PC-9 (cell line): Measurements from ENCODE around the gene TMEM108. TPM values are rescaled to one million over a fixed set of nuclear protein-coding genes. Genes with fewer than 3 reads are reported as not detected.
A peak's percentile ranks its signal among the peaks of the same experiment; 100 is the strongest.

Experiments used
- BruUV-seq: library from RNA; stranded (reverse); fragments of 400-500 nt; replicated peaks from 2 replicates; lab custom pipeline; 2021; lab: Mats Ljungman, UMichigan
- CTCF ChIA-PET: fragments of 300-600 bp; sonication (Branson Sonifier 250); formaldehyde crosslinking; loops from one replicate; lab custom pipeline; 2022; ENCODE audit warnings: antibody characterized with exemption; lab: Charles Lee
- POLR2A ChIA-PET: fragments of 300-600 bp; sonication (Branson Sonifier 250); formaldehyde crosslinking; loops from one replicate; lab custom pipeline; 2022; ENCODE audit warnings: antibody characterized with exemption; ENCODE audit not compliant: unreplicated experiment; lab: Charles Lee
- DNase-seq, 2 experiments: peaks; one replicate each; pipeline versions ENCODE4 v3.0.0 to v3.0.0-alpha.2; 2015 to 2022; ENCODE audit warnings: mixed read lengths in 1 of 2
- H2AFZ ChIP-seq: fragments of 200-600 bp; sonication (generic); 2 replicates; pipeline ENCODE4 v1.8.1; 2017; ENCODE audit warnings: antibody characterized with exemption
- H3F3A ChIP-seq: fragments of 200-600 bp; sonication (generic); 2 replicates; pipeline ENCODE4 v1.8.1; 2017; ENCODE audit warnings: antibody characterized with exemption, mild to moderate bottlenecking, low read depth; ENCODE audit not compliant: insufficient read depth
- H3K27ac ChIP-seq: fragments of 200-600 bp; sonication (generic); 2 replicates; pipeline ENCODE4 v1.6.1; 2016; ENCODE audit warnings: mixed run types
- H3K27me3 ChIP-seq: fragments of 200-600 bp; sonication (generic); 2 replicates; pipeline ENCODE4 v1.6.1; 2016; ENCODE audit warnings: low read depth, mixed run types; ENCODE audit not compliant: insufficient read depth
- H3K36me3 ChIP-seq: fragments of 200-600 bp; sonication (generic); 2 replicates; pipeline ENCODE4 v1.6.1; 2016; ENCODE audit warnings: low read depth, mixed run types
- H3K4me1 ChIP-seq: fragments of 200-600 bp; sonication (generic); replicated peaks from 2 replicates; pipeline ENCODE4 v1.6.1; 2016; ENCODE audit warnings: mixed run types; ENCODE audit not compliant: insufficient read depth
- H3K4me2 ChIP-seq: fragments of 200-600 bp; sonication (generic); 2 replicates; pipeline ENCODE4 v1.6.1; 2017; ENCODE audit warnings: mixed run types
- H3K4me3 ChIP-seq: fragments of 200-600 bp; sonication (generic); 2 replicates; pipeline ENCODE4 v1.6.1; 2016; ENCODE audit warnings: mixed run types
- H3K79me2 ChIP-seq: fragments of 200-600 bp; sonication (generic); 2 replicates; pipeline ENCODE4 v1.6.1; 2017; ENCODE audit warnings: low read depth, mixed run types
- H3K9me2 ChIP-seq: fragments of 200-600 bp; sonication (generic); 2 replicates; pipeline ENCODE4 v1.8.1; 2017; ENCODE audit warnings: mild to moderate bottlenecking; ENCODE audit not compliant: insufficient read depth
- H3K9me3 ChIP-seq: fragments of 200-600 bp; sonication (generic); 2 replicates; pipeline ENCODE4 v1.8.1; 2016; ENCODE audit warnings: low read depth; ENCODE audit not compliant: insufficient read depth
- H4K20me1 ChIP-seq: fragments of 200-600 bp; sonication (generic); 2 replicates; pipeline ENCODE4 v1.8.1; 2017; ENCODE audit not compliant: insufficient read depth
- EZH2 ChIP-seq: fragments of 200-600 bp; sonication (generic); IDR thresholded peaks from 2 replicates; pipeline ENCODE4 v1.8.0; 2017; ENCODE audit warnings: antibody characterized with exemption, low read depth
- intact Hi-C: fragments of 100-400 bp; cut with micrococcal nuclease; formaldehyde crosslinking; loops from one replicate; pipeline ENCODE4 v1.10.0; 2022; ENCODE audit not compliant: unreplicated experiment
- total RNA-seq: library from RNA; stranded (reverse); gene quantifications from 2 replicates; pipeline ENCODE4 v1.2.3, GENCODE V29; 2021
- TF ChIP-seq, protein P1 (sequence below): fragments of 200-600 bp; sonication (generic); conservative IDR thresholded peaks from 2 replicates; pipeline ENCODE4 v1.6.1; 2017; ENCODE audit warnings: mixed run types, antibody characterized with exemption, mild to moderate bottlenecking, moderate library complexity

The TMEM108 gene
- total RNA-seq, 1 experiment from 2014 or later = not detected

DNA sequence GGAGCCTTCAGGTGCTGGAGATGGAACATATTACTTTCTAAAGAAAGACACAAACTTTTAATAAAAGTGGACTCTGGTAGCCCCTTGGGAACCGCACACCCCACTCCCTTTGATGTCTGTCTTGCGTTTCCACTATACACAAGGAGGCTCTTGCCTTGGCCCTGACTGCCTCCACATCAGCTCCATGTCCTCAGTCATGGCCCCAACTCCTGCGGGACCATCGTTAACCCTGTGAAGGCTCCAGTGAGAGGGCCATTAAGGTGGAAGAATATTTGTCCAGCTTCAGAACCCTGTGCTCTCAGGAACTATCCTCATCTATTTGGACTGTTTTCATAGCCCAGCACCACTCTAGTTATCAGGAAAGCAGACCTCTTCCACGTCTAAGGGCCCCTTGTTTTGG lies 345.6 kb downstream of the TMEM108 start:
- Histone ChIP-seq H4K20me1 (no peaks in the 10 kb centered on the region), H3K4me1 (peaks cover 8% of the 10 kb centered on the region), H3K27ac (no peak overlapping the region), H3K9me3 (no peaks in the 10 kb centered on the region), H3K27me3 (peaks cover 65% of the 10 kb centered on the region), H3K4me3 (no peak overlapping the region), H3K9me2 (no peaks in the 10 kb centered on the region), H3F3A (peaks cover 11% of the 10 kb centered on the region; the same call in 1 of the 2 replicates), H3K36me3 (no peaks in the 10 kb centered on the region), H3K79me2 (no peaks in the 10 kb centered on the region), H2AFZ (no peak overlapping the region), H3K4me2 (no peak overlapping the region)
- no TSS peak for BruUV-seq
- ChIA-PET CTCF (interaction anchor here (0.9 kb wide), 1 partner anchor 341 kb away, joined by 3 read pairs; no protein-coding TSS in a partner anchor), POLR2A (interaction anchor here (0.5 to 0.6 kb wide), 2 partner anchors 393 to 667 kb away, joined by 3 to 27 read pairs; no protein-coding TSS in a partner anchor)
- intact Hi-C loops = loop anchor here (1.0 to 10.0 kb wide), 5 partner anchors 39 to 1129 kb away; no protein-coding TSS in a partner anchor
- no peak for DNase-seq
- TF ChIP-seq, protein P1, sequence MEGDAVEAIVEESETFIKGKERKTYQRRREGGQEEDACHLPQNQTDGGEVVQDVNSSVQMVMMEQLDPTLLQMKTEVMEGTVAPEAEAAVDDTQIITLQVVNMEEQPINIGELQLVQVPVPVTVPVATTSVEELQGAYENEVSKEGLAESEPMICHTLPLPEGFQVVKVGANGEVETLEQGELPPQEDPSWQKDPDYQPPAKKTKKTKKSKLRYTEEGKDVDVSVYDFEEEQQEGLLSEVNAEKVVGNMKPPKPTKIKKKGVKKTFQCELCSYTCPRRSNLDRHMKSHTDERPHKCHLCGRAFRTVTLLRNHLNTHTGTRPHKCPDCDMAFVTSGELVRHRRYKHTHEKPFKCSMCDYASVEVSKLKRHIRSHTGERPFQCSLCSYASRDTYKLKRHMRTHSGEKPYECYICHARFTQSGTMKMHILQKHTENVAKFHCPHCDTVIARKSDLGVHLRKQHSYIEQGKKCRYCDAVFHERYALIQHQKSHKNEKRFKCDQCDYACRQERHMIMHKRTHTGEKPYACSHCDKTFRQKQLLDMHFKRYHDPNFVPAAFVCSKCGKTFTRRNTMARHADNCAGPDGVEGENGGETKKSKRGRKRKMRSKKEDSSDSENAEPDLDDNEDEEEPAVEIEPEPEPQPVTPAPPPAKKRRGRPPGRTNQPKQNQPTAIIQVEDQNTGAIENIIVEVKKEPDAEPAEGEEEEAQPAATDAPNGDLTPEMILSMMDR = no peak
- no peak for TF ChIP-seq EZH2

DNA sequence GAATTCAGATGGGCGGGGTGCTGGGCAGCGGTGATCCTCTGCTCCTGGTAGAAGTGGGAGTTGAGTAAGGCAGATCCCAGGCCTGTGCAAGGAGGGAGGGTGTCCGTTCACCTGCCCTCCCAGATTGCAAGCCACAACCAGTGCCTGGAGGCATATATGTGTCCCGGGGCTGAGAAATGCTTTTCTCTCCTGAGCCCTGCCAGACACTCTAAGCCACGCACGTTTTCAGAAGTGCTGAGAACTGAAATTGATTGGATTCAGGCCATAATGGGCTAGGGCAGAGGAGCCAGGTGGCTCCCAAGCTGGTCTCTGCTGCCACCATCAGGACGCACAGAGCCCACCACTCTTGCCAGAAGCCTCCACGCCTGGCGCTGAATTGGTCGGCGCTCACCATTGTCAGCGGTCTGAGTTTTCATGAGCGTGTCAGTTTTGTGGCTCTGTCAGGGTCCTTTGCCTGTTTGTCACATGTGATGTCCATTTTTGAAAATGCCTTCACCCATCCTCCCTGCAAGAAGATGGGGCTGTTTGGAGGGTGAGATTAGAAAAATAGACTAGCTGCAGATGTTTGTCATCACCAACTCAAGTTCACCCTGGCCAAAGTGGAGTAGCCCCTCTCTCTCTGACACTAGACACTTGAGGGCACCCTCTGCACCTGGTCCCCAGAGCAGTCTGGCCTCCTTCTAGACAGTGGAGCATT lies 346.3 kb downstream of the TMEM108 start:
- no peak for TF ChIP-seq EZH2
- TF ChIP-seq, protein P1 = peak; percentile 60
- POLR2A ChIA-PET = interaction anchor here (0.6 kb wide), 1 partner anchor 667 kb away, joined by 27 read pairs; no protein-coding TSS in a partner anchor
- Histone ChIP-seq H3K4me2 (no peak overlapping the region), H3K4me3 (no peak overlapping the region), H3K27ac (no peak overlapping the region), H3K27me3 (peaks cover 62% of the 10 kb centered on the region), H3F3A (peaks cover 11% of the 10 kb centered on the region; the same call in 1 of the 2 replicates), H3K9me3 (no peaks in the 10 kb centered on the region), H3K79me2 (no peaks in the 10 kb centered on the region), H3K4me1 (peaks cover 8% of the 10 kb centered on the region), H3K36me3 (no peaks in the 10 kb centered on the region), H2AFZ (no peak overlapping the region), H3K9me2 (no peaks in the 10 kb centered on the region), H4K20me1 (no peaks in the 10 kb centered on the region)
- intact Hi-C loops = loop anchor here (1.0 to 10.0 kb wide), 4 partner anchors 38 to 1130 kb away; no protein-coding TSS in a partner anchor
- DNase-seq = peak in 1 of 2 experiments; percentile 55
- CTCF ChIA-PET = no interaction called here
- BruUV-seq = no TSS peak

DNA sequence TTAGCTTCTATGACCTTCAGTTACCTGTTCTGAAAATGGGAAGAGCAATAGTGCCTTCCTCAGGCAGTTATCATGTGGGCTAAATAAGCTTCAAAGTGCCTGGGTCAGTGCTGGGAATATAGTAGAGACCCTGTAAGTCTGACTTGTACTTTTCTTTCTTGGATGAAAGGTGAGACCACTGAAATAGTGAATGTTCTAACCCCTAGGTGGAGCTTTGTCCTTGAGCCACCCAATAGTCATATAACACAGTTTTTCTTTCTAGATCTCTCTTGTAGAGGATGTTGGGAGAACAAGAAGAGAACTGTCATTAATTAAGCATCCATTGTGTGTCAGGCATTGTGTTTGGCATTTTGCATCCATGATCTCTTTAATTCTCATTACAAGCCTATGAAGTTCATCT lies 348.7 kb downstream of the TMEM108 start:
- no peak overlapping the region for H3K4me2 ChIP-seq
- peaks cover 11% of the 10 kb centered on the region; the same call in 1 of the 2 replicates for H3F3A ChIP-seq
- H3K4me1 ChIP-seq = peaks cover 8% of the 10 kb centered on the region
- H3K9me3 ChIP-seq = no peaks in the 10 kb centered on the region
- BruUV-seq = no TSS peak
- no peak for TF ChIP-seq EZH2
- TF ChIP-seq, protein P1 = no peak
- no peak overlapping the region for H2AFZ ChIP-seq
- no peak overlapping the region for H3K27ac ChIP-seq
- DNase-seq = no peak
- intact Hi-C loops = loop anchor here (10.0 kb wide), 1 partner anchor 1132 kb away; no protein-coding TSS in a partner anchor
- ChIA-PET CTCF (no interaction called here), POLR2A (no interaction called here)
- H3K9me2 ChIP-seq = no peaks in the 10 kb centered on the region
- H3K79me2 ChIP-seq = no peaks in the 10 kb centered on the region
- peaks cover 50% of the 10 kb centered on the region for H3K27me3 ChIP-seq
- H3K4me3 ChIP-seq = no peak overlapping the region
- no peaks in the 10 kb centered on the region for H3K36me3 ChIP-seq
- H4K20me1 ChIP-seq = no peaks in the 10 kb centered on the region
